ENCODE measurements around the gene HAGH. TPM values are rescaled to one million over a fixed set of nuclear protein-coding genes. Genes with fewer than 3 reads are reported as not detected.

HAGH gene
- polyA plus RNA-seq, 1 donor (not counting 4 experiments of a cell fraction or from before 2014, with no cell fraction given) = 17.7 TPM

DNA sequence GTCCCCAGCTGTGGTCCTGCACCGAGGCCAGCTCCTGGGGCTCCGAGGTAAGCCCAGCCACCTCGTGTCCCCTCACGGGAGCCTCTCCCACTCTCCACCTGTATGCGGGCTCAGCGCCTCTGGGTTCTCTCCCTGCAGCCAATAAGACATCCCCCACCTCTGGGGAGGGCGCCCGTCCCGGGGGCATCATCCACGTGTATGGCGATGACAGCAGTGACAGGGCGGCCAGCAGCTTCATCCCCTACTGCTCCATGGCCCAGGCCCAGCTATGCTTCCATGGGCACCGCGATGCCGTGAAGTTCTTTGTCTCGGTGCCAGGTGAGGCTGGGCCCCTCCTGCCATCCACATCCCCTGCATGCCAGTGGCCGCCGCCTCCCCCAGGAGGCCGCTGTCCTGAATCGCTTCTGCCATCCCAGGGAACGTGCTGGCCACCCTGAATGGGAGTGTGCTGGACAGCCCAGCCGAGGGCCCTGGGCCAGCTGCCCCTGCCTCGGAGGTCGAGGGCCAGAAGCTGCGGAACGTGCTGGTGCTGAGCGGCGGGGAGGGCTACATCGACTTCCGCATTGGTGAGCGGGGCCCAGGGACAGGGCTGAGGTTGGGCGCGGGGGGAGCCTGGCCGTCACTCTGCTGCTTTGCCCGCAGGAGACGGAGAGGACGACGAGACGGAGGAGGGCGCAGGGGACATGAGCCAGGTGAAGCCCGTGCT, 58.4 kb downstream of the HAGH start:
- H3K36me3 ChIP-seq (ENCODE audit: control insufficient read depth in 2 of 2, extremely low read depth in 1 of 2, insufficient read depth in 2 of 2, low read length in 2 of 2) = peaks cover 3 to 22% of the 10 kb centered on the region in 2 experiments
- H3K4me1 ChIP-seq (ENCODE audit: control insufficient read depth, extremely low read depth, insufficient read depth, low read length) = peaks cover 15% of the 10 kb centered on the region
- peaks cover 12% of the 10 kb centered on the region for H3K79me2 ChIP-seq (ENCODE audit: control insufficient read depth, insufficient read depth, low read length)
- no peak for DNase-seq (ENCODE audit: low read depth, low spot score)
- no peak overlapping the region for H3K27ac ChIP-seq (ENCODE audit: control insufficient read depth, insufficient read depth, low read length)
- FAIRE-seq = no peak
- no peaks in the 10 kb centered on the region for H3K9me1 ChIP-seq (ENCODE audit: control insufficient read depth, extremely low read depth, insufficient read depth, low read length)
- dilution Hi-C loops (cut with MboI; ENCODE audit: extremely low pct_ligation_motif_present, low sequenced_read_pairs) = no loop called here
- H3K4me2 ChIP-seq (ENCODE audit: control insufficient read depth, extremely low read depth, insufficient read depth, low read depth, low read length) = no peak overlapping the region
- no peaks in the 10 kb centered on the region for H4K20me1 ChIP-seq (ENCODE audit: control insufficient read depth, extremely low read depth, insufficient read depth, low read length)
- no peak overlapping the region for H3K9ac ChIP-seq (ENCODE audit: control insufficient read depth, extremely low read depth, insufficient read depth, low read length)
- TF ChIP-seq, protein P1, sequence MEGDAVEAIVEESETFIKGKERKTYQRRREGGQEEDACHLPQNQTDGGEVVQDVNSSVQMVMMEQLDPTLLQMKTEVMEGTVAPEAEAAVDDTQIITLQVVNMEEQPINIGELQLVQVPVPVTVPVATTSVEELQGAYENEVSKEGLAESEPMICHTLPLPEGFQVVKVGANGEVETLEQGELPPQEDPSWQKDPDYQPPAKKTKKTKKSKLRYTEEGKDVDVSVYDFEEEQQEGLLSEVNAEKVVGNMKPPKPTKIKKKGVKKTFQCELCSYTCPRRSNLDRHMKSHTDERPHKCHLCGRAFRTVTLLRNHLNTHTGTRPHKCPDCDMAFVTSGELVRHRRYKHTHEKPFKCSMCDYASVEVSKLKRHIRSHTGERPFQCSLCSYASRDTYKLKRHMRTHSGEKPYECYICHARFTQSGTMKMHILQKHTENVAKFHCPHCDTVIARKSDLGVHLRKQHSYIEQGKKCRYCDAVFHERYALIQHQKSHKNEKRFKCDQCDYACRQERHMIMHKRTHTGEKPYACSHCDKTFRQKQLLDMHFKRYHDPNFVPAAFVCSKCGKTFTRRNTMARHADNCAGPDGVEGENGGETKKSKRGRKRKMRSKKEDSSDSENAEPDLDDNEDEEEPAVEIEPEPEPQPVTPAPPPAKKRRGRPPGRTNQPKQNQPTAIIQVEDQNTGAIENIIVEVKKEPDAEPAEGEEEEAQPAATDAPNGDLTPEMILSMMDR (optimal IDR thresholded peaks at IDR 0.05 in 1 of 3, IDR thresholded peaks at IDR 0.05 in 1 of 3, conservative IDR thresholded peaks at IDR 0.05 in 1 of 3; ENCODE audit: extremely low read depth in 1 of 3, insufficient read depth in 2 of 3, low read length in 3 of 3) = no peak
- no peak for TF ChIP-seq EZH2 (IDR thresholded peaks at IDR 0.05; ENCODE audit: low read length)
- no peaks in the 10 kb centered on the region for H3K27me3 ChIP-seq (ENCODE audit: control insufficient read depth, extremely low read depth, insufficient read depth, low read length)
- no peaks in the 10 kb centered on the region for H3K9me3 ChIP-seq (ENCODE audit: control insufficient read depth, low read depth, low read length)
- no peak overlapping the region for H2AFZ ChIP-seq (ENCODE audit: control insufficient read depth, low read length)
- no peak overlapping the region for H3K4me3 ChIP-seq (ENCODE audit: control insufficient read depth in 2 of 3, extremely low read depth in 1 of 3, insufficient read depth in 2 of 3, low read depth in 1 of 3, low read length in 3 of 3)

DNA sequence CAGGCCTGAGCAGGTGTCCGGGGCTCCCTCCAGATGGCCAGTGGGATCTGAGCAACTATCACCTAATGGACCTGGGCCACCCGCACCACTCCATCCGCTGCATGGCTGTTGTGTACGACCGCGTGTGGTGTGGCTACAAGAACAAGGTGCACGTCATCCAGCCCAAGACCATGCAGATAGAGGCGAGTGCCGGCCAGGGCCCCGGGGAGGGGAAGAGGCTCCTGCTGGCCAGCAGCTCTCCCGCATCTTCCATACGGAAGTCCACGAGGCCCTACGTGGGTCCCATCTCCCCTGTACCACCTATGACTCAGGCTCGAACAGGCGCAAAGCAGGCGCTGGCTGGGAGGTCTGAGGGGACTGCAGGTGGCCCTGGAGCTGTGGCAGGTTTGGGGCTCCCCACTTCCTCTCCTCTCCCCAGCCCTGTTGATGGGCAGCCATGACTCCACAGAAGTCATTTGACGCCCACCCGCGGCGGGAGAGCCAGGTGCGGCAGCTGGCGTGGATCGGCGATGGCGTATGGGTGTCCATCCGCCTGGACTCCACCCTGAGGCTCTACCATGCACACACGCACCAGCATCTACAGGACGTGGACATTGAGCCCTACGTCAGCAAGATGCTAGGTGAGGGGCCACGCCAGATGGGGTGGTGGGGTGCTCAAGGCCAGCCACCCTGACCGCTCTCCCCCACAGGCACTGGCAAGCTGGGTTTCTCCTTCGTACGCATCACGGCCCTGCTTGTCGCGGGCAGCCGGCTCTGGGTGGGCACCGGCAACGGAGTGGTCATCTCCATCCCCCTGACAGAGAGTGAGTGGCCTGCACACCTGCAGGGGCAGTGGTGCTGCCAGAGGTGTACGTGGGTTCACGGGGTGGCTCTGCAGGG, 59.3 kb downstream of the HAGH start:
- H3K9ac ChIP-seq (ENCODE audit: control insufficient read depth, extremely low read depth, insufficient read depth, low read length) = no peak overlapping the region
- peaks cover 6 to 25% of the 10 kb centered on the region in 2 experiments for H3K36me3 ChIP-seq (ENCODE audit: control insufficient read depth in 2 of 2, extremely low read depth in 1 of 2, insufficient read depth in 2 of 2, low read length in 2 of 2)
- peaks cover 15% of the 10 kb centered on the region for H3K4me1 ChIP-seq (ENCODE audit: control insufficient read depth, extremely low read depth, insufficient read depth, low read length)
- no peak overlapping the region for H3K27ac ChIP-seq (ENCODE audit: control insufficient read depth, insufficient read depth, low read length)
- FAIRE-seq (no peak), DNase-seq (ENCODE audit: low read depth, low spot score) (no peak)
- dilution Hi-C loops (cut with MboI; ENCODE audit: extremely low pct_ligation_motif_present, low sequenced_read_pairs) = no loop called here
- no peaks in the 10 kb centered on the region for H3K9me3 ChIP-seq (ENCODE audit: control insufficient read depth, low read depth, low read length)
- H4K20me1 ChIP-seq (ENCODE audit: control insufficient read depth, extremely low read depth, insufficient read depth, low read length) = no peaks in the 10 kb centered on the region
- H2AFZ ChIP-seq (ENCODE audit: control insufficient read depth, low read length) = no peak overlapping the region
- H3K9me1 ChIP-seq (ENCODE audit: control insufficient read depth, extremely low read depth, insufficient read depth, low read length) = no peaks in the 10 kb centered on the region
- TF ChIP-seq, protein P1 (optimal IDR thresholded peaks at IDR 0.05 in 1 of 3, IDR thresholded peaks at IDR 0.05 in 1 of 3, conservative IDR thresholded peaks at IDR 0.05 in 1 of 3; ENCODE audit: extremely low read depth in 1 of 3, insufficient read depth in 2 of 3, low read length in 3 of 3) = no peak
- no peak for TF ChIP-seq EZH2 (IDR thresholded peaks at IDR 0.05; ENCODE audit: low read length)
- H3K79me2 ChIP-seq (ENCODE audit: control insufficient read depth, insufficient read depth, low read length) = peaks cover 7% of the 10 kb centered on the region
- no peak overlapping the region for H3K4me2 ChIP-seq (ENCODE audit: control insufficient read depth, extremely low read depth, insufficient read depth, low read depth, low read length)
- H3K27me3 ChIP-seq (ENCODE audit: control insufficient read depth, extremely low read depth, insufficient read depth, low read length) = no peaks in the 10 kb centered on the region
- H3K4me3 ChIP-seq (ENCODE audit: control insufficient read depth in 2 of 3, extremely low read depth in 1 of 3, insufficient read depth in 2 of 3, low read depth in 1 of 3, low read length in 3 of 3) = no peak overlapping the region
